ENCODE data around the gene WDCP.
"Not testable (repeated sequence)": the region's sequence is repeated elsewhere in the genome, so short reads cannot be mapped to it uniquely, and the experiment has no call there.

WDCP gene

GRCh38 chr2:24058564-24059271, 11.5 kb upstream of the WDCP start:
- no peak for DNase-seq

GRCh38 chr2:24055750-24056149, 8.6 kb upstream of the WDCP start:
- no peak for DNase-seq

DNA sequence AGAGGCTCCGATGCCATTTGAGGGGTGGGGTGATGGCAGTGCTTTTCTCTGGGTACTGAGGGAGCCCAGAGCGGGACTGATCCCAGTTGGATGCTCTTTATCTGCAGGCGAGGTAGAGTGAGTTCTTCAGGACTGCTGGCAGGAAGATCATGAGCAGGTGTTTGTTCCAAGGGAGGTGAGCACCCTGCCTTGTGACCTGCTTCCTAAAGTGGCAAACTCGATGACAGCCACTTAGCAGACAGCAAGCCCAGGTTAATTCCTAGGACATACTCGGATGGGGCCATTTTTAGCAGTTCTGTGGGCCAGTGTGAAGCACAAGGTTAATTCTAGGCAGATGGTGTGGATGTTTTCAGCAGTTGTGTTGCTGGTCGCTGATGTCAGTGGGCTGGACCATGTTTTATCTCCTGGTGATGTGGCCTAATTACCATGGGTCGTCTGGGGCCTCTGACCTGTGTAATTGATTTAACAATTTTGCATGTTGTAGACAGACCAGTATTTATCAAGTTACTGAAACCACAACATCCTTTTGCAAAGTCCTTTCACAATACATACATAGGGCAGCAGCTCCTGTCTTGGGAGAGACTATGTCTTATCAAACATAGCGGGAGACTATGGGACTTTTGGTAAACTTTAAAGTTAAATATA, 7.3 kb upstream of the WDCP start:
- DNase-seq: no peak

DNA sequence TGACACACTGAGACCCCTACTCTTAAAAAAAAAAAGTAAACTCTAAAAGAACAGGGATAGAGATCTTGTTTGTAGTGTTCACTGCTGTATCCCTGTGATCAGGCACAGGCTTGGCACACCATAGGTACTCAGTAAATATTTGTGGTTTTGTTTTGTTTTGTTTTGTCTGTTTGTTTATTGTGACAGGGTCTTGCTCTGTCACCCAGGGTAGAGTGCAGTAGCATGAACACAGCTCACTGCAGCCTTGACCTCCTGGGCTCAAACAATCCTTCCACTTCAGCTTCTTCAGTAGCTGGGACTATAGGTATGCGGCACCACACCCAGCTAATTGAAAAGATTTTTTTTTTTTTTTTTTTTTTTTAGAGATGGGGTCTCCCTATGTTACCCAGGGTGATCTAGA, 5.8 kb upstream of the WDCP start:
- DNase-seq: no peak

- DNase-seq: no peak
Observed at GRCh38 chr2:24051833-24052232, 4.6 kb upstream of the WDCP start.

DNA sequence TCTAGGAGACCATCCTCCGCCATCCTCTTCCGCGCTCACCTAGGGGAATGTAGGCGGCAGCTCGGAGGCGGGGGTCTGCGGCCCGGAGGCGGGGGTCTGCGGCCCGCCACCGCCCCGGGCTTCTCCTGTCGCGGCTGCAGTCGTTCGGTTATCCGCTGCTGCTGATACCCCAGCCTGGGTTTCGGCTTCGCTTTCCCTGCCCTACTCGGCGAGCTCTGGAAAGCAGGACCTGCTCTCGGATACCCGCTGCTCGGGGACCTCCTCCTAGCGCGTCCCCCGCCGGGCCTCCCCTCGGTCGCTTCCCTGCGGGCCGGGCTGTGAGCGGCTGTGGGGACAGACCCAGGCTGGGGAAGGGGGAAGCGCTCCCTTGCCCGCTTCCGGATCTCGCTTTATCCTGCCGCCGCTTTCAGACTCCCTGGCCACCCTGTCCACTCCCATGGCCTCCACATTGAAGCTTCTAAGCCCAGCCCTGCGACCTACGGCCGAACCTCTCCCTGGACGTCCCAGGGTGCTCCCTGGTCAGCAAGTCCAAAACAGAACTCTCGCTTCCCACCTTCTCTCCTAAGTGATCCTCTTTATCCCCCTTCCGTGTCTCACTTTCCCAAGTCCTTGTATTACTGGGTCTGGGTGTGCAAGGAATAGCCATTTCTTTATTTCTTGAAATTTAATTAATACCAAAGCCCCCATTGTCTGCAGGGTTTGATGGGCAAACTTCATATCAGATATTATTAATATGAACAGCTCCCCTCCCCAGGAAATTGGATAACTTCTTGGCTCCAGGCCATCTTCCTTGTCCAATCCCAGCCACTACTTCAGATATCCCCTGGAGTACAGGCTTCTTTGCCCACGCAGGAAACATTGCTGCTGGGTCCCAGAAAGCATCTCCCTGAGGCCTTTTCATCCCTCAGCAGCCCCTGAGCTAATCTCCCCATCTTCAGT, 3.1 kb upstream of the WDCP start:
- DNase-seq: peak; percentile 7

- DNase-seq: peak; percentile 69
Observed at GRCh38 chr2:24049485-24050021, 2.4 kb upstream of the WDCP start, which contains the start of gene FKBP1B. Gene FKBP1B, plus strand, starts transcription at chr2:24049741. Its CDS starts 109 bp downstream, at chr2:24049850.

DNA sequence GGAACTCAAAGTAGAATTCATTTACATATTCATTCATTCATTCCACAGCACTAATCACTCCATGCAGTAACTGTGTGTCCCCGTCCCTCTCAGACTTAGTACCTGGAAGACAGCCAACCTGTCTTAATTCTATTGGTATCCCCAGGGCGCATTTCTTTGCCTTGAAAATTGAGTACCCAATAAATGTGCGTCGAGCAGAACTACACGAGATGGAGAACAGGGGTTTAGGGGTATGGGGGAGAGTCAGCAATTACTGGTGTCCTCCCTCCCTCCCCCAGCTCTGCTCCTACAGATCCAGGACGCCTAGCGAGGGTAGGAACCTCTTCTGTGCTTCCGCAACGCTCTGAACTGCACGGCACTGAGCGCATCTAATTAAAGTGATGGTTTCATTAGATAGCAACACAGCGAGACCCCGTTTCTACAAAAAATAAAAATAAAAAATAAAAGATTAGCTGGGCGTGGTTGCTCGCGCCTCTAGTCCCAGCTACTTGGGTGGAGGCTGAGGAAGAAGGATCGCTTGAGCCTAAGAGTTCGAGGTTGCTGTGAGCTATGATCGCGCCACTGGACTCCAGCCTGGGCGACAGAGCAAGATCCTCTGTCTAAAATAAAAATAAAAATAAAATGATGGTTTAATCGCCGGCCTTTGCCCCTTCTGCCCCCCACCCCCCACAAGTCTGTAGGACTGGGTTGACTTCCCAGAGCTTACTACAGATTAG, 1.7 kb upstream of the WDCP start:
- no peak for DNase-seq

DNA sequence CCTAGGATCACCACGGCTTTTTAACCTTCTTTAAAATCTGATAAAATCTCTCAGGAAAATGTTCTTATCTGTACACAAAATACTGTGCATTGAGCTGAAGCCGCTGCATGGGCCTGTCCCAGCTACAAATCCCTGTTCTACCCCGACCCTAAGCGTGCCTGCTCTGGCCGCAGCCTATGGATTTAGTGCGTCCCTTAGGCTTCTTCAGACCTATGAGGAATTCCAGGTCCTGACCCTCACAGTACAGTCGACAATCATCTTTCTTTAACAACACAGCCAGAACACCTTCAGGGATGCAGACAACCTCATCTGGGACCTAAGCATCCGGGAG, 477 bp upstream of the WDCP start:
- DNase-seq: no peak

DNA sequence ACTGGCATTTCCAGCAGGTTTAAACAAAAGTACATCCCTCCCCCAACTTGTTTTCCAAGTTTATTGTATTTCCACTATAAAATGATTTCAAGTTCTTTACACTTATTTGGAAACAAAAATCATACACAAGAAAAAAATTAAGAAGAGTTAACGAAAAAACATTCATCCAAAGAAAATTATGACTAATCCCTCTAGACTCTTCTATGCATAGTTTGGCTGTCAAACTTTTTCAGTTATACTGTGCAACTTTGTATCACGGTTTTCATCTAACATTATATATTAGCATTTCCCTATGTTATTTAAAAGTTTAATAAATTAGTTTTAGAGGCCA, 627 bp downstream of the WDCP start:
- no peak for DNase-seq

DNA sequence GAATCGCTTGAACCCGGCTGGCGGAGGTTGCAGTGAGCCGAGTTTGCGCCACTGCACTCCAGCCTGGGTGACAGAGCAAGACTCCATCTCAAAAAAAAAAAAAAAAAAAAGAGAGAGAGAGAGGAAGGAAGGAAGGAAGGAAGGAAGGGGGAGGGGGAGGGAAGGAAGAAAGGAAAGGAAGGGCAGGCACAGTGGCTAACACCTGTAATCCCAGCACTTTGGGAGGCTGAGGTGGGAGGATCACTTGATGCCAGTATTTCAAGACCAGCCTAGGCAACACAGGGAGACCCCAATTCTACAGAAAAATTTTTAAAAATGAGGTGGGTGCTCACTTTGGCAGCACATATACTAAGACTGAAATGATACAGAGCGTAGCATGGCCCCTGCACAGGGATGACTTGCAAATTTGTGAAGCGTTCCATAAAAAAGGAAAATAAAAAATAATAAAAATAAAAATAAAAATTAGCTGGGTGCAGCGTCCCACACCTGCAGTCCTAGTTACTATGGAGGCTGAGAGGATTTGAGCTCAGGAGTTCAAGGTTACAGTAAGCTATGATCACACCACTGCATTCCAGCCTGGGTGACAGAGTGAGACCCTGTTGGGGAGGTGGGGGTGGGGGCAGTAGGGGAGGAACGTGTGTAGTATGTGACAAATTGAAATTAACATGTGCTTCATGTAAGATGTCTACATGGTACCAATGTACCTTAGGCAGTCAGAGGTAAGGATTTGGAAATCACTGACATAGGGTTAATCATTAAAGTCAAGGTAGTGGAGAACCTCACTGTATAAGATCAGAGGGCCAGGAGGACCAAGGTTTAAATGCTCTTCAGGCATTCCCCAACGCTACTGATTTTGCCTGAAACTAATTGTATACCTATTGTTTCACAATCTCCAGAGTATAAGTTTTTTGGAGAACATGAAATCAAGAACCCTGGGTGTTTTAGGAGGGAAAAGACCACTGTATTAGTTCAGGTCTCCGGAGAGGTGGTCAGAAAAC, 1.4 kb downstream of the WDCP start:
- DNase-seq: no peak

DNA sequence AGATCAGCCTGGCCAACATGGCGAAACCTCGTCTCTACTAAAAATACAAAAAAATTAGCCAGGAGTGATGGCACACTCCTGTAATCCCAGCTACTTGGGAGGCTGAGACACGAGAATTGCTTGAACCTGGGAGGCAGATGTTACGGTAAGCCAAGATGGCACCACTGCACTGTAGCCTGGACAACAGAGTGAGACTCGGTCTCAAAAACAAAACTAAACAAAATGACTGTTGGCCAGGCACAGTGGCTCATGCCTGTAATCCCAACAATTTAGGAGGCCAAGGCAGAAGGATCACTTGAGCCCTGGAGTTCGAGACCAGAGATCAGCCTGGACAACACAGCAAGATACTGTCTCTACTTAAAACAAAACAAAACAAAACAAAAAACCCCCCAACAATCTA, 4.1 kb downstream of the WDCP start:
- DNase-seq: not testable (repeated sequence)

- no peak for DNase-seq
Observed at GRCh38 chr2:24040511-24040910, 6.7 kb downstream of the WDCP start.

GRCh38 chr2:24038786-24039499, 8.2 kb downstream of the WDCP start:
- no peak for DNase-seq

DNA sequence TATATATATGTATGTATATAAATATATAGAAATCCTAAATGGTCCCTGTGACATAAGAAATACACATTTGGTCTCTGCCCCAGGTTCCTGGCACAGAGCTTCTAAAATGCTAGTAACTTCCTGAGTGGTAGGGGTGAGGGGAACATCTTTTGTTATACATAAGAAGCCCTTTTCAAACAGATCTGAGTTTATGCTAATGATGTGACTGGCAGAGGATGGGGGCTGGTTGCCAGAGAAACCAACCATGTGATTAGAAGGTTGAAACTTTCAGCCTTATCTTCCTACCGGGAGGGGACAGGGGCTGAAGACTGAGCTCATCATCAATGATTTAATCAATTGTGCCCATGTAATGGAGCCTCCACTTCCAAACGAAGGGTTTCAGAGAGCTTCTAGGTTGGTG, 21.0 kb downstream of the WDCP start:
- no peak for DNase-seq

- DNase-seq: no peak
Observed at GRCh38 chr2:24024996-24025663, 22.1 kb downstream of the WDCP start.

- no peak for DNase-seq
Observed at GRCh38 chr2:24024018-24024417, 23.2 kb downstream of the WDCP start.

GRCh38 chr2:24022975-24023575, 24.1 kb downstream of the WDCP start:
- DNase-seq: no peak

DNA sequence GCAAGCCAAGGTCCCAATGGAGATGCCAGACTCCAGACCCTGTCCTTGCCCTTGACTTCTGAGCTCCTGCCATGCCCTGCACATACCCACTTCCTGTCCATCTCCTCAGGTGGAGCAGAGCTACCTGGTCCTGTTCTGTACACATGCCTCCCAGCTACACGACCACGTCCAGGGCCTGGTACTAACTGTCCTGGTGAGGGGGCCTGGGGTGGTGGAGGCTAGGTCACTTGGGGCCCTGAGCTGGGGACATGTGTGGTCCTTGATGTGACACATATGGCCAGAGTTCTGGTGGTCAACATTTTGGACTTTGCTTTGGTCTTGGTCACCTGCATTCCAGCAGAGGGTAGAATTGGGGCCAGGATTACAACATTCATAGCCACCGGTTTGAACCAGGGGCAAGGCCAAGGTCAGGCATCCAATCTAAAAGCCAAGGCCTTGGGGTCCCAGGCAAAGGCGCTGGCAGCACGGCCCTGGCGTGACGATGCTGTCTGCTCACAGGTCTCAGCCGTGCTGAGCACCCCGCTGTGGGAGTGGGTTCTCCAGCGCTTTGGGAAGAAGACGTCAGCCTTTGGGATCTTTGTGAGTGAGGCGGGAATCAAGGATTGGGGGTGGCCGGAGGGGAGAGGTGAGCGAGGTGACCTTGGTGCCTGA, 24.7 kb downstream of the WDCP start:
- DNase-seq: no peak
